ENCODE results near the gene IL1RAP.

IL1RAP gene

GRCh38 chr3:190699776-190700175 is 185.9 kb downstream of the IL1RAP start:
- no peaks in the 10 kb centered on the region for H3K36me3 Mint-ChIP-seq (ENCODE audit: low read depth)
- no peak for DNase-seq
- no peak overlapping the region for H3K4me3 Mint-ChIP-seq
- H3K9me3 Mint-ChIP-seq, result no peaks in the 10 kb centered on the region
- peaks cover 35% of the 10 kb centered on the region for H3K4me1 Mint-ChIP-seq
- no peak overlapping the region for H3K27ac Mint-ChIP-seq
- TF ChIP-seq CTCF (IDR thresholded peaks at IDR 0.05), result no peak
- peaks cover 3% of the 10 kb centered on the region for H3K27me3 Mint-ChIP-seq (ENCODE audit: low read depth, poor library complexity)

GRCh38 chr3:190701096-190701532 is 187.2 kb downstream of the IL1RAP start:
- Mint-ChIP-seq H3K4me3 (no peak overlapping the region), H3K27ac (no peak overlapping the region), H3K27me3 (ENCODE audit: low read depth, poor library complexity) (peaks cover 3% of the 10 kb centered on the region), H3K4me1 (peaks cover 40% of the 10 kb centered on the region), H3K36me3 (ENCODE audit: low read depth) (no peaks in the 10 kb centered on the region), H3K9me3 (no peaks in the 10 kb centered on the region)
- TF ChIP-seq CTCF (IDR thresholded peaks at IDR 0.05), result peak; percentile 52
- DNase-seq, result peak; percentile 20

- no peaks in the 10 kb centered on the region for H3K9me3 Mint-ChIP-seq
- H3K4me1 Mint-ChIP-seq, result peaks cover 24% of the 10 kb centered on the region
- TF ChIP-seq CTCF (IDR thresholded peaks at IDR 0.05), result no peak
- no peak overlapping the region for H3K4me3 Mint-ChIP-seq
- no peak overlapping the region for H3K27ac Mint-ChIP-seq
- no peak for DNase-seq
- H3K36me3 Mint-ChIP-seq (ENCODE audit: low read depth), result no peaks in the 10 kb centered on the region
- no peaks in the 10 kb centered on the region for H3K27me3 Mint-ChIP-seq (ENCODE audit: low read depth, poor library complexity)
These were observed 192.7 kb downstream of the IL1RAP start for GRCh38 chr3:190706582-190706981.

Data from nephron progenitor cell (in vitro differentiated cells).